NCI-H146 treated with DMSO at 0.1 percent for 48 hours (cell line): ENCODE measurements around the gene SMAD6.

Source experiments
- DNase-seq: peaks from one replicate; lab custom pipeline; 2025; ENCODE audit not compliant: unreplicated experiment; lab: John Stamatoyannopoulos, UW

SMAD6 gene

DNA sequence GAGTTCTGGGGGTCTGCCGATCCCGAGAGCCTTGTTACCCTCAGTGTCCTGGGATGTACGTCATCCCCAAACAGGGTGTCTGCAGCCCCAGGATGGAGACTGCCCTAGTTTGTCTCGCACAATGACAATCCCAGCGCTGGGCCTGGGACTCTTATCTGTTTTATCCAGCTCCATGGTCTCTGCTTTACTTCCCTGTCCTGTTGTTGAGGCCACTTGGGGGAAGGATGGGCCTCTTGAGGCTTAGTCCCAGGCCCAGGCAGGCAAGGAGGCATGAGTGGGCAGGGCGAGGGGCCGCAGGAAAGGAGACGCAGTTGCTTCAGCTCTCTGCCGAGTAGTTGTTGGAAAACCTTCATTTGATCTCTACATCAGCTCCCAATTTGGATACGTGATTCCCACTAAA is 17.4 kb downstream of the SMAD6 start:
- no peak for DNase-seq

DNA sequence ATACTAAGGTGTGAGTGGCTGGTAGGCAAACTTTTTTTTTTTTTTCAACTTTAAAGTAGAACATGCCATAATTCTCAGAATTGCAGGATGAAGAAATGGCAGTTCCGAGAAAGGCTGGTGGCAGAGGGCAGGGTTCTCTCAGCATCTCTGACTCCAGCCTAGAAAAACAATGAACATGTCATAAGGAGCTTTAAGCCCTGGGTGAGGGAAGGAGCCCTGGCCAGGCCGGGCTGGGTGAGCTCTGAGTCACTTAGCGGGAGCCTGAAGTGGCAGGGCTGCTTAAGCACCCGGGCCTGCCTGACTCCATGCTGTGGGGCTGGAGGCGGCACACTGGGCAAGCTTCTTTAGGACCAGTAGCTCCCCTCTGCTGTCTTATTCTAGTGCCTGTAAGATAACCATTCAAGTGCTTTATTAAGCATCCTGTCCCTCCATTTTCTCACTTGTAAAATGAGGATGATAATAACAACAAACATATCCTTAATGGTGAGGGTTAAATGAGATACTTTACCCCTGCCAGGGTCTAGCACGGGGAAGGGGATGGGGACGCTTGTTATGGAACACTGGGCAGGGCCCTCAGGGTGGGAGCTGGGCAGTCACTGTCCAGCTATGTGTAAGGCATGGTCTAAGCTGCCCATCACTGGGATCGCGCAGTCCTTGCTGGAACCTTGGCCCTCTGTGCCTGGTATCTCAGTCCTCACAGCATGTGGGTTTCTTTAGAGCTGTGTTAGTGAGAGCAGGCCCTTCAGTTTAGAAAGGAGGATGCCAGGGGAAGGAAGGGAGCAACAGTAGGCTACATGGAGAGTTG is 18.4 kb downstream of the SMAD6 start:
- no peak for DNase-seq

DNA sequence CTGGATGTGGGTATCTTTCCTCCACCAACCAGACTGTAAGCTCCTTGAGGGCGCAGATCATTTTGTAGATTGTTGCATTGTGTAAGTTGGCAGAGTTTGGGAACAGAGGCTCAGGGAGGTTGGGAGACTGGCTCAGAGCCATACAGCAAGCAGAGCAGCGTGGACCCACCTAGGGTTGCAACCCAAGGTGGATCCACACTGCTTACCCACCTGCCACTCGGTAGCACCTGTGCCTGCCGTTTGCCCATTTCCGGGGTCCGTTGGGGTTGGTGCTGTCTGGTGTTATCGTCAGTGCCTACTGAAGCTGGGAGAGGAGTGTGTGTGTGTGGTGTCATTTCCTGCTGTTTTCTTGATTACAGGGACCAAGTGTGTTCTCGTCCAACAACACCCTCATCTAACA is 19.0 kb downstream of the SMAD6 start:
- no peak for DNase-seq

DNA sequence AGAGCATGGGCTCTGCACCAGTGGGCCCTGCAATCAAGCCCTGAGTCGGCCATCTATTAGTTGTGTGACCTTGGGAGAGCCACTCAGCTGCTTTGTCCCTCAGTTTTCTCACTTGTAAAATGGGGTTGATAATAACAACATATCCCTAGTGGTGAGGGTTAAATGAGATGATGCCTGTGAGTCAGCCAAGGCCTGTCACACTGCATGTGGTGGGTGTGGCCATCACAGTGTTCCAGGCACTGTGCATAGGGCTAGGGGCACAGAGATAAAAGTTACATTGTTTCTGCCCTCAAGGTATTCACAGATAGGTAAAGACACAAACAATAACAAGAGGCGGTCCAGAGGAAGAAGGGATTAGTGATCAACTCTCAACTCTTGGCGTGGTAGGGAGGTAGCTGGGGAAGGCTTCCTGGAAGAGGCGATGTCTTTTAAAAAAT is 19.5 kb downstream of the SMAD6 start:
- no peak for DNase-seq

GRCh38 chr15:66721954-66722353 is 19.9 kb downstream of the SMAD6 start:
- DNase-seq, result no peak

- DNase-seq, result no peak
Measured at GRCh38 chr15:66722757-66723540, 20.9 kb downstream of the SMAD6 start.

GRCh38 chr15:66723826-66724731 is 22.0 kb downstream of the SMAD6 start:
- DNase-seq, result no peak

- no peak for DNase-seq
Measured at GRCh38 chr15:66724732-66725463, 22.9 kb downstream of the SMAD6 start.

GRCh38 chr15:66725464-66725785 is 23.4 kb downstream of the SMAD6 start:
- no peak for DNase-seq

- DNase-seq, result no peak
Measured at GRCh38 chr15:66726386-66726785, 24.4 kb downstream of the SMAD6 start.

DNA sequence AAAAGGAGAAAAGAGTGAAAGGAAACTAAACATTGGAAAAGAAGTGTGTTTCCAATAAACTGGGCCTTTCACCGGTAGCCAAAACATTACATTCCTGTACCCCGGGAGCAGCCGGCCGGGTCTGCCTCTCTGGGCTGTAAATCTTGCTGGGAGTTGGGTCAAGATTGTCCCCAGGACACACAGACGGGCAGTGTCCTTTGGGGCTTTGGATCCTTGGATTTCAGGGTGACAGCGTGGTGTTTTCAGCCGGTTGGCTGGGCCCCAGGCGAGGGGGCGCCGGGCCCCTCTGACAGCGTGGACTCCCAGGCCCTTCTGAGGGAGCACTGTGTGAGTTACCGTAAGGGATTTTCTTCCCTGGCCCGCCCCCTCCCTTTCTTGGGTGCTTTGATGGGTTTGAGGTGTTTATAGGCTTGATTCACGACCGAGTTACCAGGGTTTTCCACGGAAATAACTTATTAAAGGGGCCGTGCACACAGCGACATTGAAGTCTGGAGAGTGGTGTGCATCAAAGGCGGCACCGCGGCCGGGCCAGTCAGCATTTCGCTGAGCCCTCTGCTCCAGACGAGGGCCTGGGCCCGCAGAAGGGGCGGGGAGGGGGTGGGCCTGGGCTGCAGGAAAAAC is 27.4 kb downstream of the SMAD6 start:
- no peak for DNase-seq

DNA sequence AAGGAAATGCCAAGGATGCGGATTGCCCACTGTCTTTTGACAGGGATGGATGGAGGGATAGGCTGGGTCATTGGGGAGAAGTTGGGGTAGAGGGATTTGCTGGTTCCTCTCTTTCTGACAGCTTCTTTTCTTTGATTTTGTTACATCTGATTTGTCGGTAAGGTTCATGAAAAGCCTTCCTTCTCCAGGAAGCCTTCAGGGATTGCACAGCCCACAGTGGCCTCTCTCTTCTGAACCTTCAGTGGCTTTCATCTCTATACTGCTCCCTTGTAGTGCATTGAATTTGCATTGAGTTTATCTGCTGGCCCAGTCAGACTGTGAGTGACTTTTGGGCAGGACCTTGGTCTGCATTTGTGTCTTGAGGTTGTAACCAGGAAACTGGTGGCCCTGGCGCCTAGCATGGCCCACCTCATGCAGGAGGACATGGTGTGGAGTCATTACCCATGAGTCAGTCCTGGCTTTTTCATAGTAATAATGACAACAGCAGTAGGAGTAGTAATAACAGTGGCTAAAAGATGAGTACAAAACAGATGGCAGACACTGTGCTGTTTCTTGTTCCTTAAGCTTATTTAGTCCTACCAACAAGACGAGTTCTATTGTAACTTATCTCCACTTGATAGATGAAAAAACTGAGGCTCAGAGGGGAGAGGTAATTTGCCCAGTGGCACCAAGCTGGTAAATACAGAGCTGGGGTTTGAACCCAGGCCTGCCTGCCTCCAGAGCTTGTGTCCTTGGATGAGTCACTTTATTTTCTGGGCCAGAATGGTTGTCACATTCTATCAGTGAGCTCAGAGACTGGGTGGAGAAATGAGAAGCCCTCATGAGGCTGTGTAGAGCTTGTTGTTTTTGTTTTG is 28.4 kb downstream of the SMAD6 start:
- no peak for DNase-seq

- DNase-seq, result no peak
Measured at GRCh38 chr15:66733976-66734375, 31.9 kb downstream of the SMAD6 start.

GRCh38 chr15:66734961-66735908 is 33.2 kb downstream of the SMAD6 start:
- no peak for DNase-seq

DNA sequence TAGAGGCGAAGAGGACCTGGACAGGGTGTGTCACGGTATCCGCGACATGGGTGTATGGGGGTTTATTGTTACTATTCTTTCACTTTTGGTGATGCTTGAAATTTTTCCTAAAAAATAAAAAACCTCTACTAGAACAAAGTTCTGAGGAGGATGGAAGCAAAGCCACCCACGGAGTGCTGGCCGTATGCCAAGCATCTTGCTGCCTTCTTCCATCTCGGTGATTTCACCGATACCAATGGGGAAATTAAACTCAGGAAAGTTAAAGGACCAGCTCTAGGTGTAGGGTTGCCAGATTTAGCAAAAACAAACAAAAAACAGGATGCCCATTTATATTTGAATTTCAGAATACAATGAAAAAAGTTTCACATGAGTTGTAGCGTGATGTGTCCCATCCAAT is 33.9 kb downstream of the SMAD6 start:
- no peak for DNase-seq

DNA sequence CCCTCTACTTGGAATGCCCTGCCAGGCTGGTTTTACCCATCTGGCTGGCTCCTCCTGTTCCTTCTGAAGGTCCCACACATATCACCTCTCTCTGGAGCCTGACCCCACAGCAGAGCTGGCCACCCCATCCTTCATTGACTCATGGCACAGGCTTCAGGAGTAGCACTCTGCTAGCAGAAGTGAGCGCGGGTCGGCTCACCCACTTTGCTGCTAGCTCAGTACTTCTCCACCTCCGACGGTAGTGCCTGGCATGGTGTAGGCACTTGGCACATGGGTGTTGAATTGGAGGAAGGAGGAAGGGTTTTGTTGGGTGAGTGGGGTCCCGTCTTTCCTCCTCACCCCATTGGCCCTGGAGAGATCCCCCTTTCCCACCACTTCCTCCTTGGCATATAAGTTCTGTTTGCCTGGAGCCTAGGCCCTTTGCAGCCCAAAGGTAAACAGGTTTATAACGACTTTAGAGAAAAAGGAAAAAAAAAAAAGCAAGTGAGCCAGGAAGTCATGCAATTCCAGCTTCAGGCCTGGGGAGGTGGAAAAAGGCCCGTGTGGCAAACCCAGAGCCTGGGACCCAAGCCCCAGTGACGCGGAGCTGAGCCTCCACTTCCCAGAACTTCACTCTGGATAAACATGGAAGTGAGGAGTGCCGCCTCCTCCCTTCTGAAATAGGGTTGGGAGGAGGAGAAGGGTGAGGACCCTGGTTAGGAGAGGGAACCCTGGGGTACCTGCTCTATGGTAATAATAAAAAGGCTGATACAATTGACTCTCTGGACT is 35.4 kb downstream of the SMAD6 start:
- no peak for DNase-seq

DNA sequence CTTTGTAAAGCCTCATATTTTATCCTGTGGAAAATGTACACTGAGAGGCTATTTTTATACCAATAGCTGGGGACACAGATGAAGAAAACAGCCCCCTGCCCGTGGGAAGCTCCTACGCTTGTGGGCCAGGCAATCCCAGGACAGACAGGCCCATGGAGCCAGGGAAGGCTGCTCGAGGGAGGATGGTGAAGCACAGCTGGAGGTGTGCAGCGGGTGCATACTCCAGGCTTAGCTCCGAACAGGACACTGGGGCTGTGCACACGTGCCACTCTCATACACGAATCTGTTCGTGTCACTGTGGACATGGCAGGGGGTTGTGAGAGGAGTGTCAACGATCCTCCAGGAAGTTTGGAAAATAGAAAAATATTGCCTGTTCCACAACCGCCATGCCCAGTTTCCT is 36.1 kb downstream of the SMAD6 start:
- no peak for DNase-seq

- DNase-seq, result no peak
Measured at GRCh38 chr15:66738595-66738994, 36.6 kb downstream of the SMAD6 start.
